Panc1 (cell line): ENCODE measurements around the gene UGT1A7.

Source experiments
- CTCF ChIP-seq: fragments of 450-650 bp; IDR thresholded peaks from 2 replicates; pipeline ENCODE4 v1.5.1; 2017; ENCODE audit warnings: mild to moderate bottlenecking
- REST ChIP-seq, 2 experiments: IDR thresholded peaks; 2 replicates each; pipeline ENCODE4 v1.6.1; 2011 to 2012; ENCODE audit warnings: low read depth in 2 of 2, control low read depth in 1 of 2, low read length in 1 of 2, mild to moderate bottlenecking in 1 of 2, moderate library complexity in 1 of 2; ENCODE audit not compliant: insufficient read depth in 1 of 2

GRCh38 chr2:233746475-233747282, 65.0 kb downstream of the UGT1A7 start:
- TF ChIP-seq CTCF (no peak), REST (IDR thresholded peaks at IDR 0.05; ENCODE audit: insufficient read depth in 1 of 2, low read depth in 2 of 2, low read length in 1 of 2) (no peak)
